GM18502 (cell line): ENCODE data around the gene CFAP107.
"Not testable (repeated sequence)": the region's sequence is repeated elsewhere in the genome, so short reads cannot be mapped to it uniquely, and the experiment has no call there.

Source experiments
- ATAC-seq: cut with Tn5 transposase; IDR thresholded peaks from one replicate; pipeline ENCODE4 v1.9.1; 2021; ENCODE audit warnings: mild to moderate bottlenecking; ENCODE audit not compliant: unreplicated experiment, poor library complexity

The CFAP107 gene

DNA sequence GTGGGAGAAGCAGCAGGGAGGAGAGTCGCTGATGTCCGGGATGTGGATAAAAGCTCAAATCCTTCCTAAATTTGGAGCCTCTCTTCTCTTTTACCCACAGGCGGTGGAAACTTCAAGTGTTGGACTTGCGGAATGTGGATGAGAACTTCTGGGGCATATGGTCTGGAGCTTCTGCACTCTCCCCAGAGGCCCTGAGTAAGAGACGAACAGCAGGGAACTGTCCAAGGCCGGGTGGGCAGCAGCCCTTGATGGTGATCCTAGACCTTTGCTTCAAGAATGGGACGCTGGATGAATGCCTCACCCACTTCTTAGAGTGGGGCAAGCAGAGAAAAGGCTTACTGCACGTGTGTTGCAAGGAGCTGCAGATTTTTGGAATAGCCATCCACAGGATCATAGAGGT lies 29.4 kb downstream of the CFAP107 start:
- no peak for ATAC-seq

DNA sequence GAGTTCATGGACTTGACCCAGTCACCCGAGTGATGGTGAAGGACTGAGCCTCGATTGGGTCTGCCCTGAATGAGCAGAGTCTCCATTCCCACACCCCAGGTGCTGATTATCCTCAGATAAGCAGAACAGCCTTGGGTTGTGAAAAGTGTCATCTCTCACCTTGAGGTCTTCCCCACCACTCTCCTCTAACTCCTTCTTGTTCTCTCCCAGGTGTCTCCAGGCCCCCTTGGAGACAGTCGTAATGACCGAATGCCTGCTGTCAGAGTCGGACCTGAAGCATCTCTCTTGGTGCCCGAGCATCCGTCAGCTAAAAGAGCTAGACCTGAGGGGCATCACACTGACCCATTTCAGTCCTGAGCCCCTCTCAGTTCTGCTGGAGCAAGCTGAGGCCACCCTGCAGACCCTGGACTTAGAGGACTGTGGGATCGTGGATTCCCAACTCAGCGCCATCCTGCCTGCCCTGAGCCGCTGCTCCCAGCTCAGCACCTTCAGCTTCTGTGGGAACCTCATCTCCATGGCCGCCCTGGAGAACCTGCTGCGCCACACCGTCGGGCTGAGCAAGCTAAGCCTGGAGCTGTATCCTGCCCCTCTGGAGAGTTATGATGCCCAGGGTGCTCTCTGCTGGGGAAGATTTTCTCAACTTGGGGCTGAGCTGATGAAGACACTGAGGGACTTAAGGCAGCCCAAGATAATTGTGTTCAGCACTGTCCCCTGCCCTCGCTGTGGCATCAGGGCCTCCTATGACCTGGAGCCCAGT lies 31.0 kb downstream of the CFAP107 start:
- ATAC-seq, result no peak

DNA sequence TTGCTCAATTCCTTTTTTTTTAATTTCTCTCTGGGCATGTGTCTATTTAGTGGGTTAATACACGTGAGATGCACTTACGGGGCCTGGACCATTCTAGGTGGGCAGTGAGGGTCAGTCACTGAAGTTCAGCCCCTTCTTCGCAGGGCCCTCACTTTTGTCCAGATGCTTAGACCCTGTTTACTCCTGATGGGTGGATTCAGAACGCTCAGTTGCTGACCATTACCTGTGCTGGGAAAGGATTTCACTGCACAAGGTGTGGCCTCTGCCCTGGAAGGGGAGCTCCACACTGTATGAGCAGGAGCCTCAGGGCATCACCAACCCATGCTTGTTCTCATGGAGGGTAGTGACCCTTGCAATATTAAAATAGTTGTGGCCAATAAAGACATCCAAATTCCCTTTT lies 32.1 kb downstream of the CFAP107 start:
- ATAC-seq, result no peak

DNA sequence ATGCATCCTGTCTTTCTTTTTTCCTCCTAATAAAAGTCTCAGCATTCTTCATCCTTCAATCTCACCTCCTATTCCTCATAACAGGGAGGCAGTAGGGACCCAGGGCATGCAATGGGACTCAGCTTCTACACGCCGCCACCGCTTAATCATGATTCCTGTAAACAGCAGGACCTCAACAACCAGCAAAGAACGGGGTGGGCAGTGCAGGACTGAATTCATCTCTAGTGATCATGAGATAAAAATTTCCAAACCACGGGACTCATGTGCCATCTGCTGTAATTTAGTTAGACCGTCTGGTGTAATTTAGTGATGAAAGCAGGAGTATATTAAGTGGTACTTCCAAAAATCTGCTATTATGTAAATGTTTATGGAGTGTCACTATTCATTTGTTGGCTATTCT lies 32.9 kb downstream of the CFAP107 start:
- no peak for ATAC-seq

GRCh38 chr1:12781488-12781887 lies 35.5 kb downstream of the CFAP107 start:
- ATAC-seq, result not testable (repeated sequence)

GRCh38 chr1:12783783-12784182 lies 37.8 kb downstream of the CFAP107 start:
- not testable (repeated sequence) for ATAC-seq

DNA sequence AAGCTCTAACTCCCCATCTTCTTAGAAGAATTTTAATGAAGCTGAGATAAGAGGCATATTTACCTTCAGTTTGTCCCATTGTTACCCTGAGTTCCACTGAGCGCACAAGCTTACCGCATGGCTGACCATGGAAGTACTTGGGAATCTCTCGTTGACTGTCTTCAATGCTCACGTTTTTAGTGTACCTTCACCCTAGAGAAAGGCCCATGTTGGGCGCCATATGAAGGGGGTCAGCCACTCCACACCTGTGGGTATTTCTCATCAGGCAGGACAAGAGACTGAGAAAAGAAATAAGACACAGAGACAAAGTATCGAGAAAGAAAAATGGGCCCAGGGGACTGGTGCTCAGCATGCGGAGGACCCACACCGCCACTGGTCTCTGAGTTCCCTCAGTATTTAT lies 38.7 kb downstream of the CFAP107 start:
- ATAC-seq, result not testable (repeated sequence)

DNA sequence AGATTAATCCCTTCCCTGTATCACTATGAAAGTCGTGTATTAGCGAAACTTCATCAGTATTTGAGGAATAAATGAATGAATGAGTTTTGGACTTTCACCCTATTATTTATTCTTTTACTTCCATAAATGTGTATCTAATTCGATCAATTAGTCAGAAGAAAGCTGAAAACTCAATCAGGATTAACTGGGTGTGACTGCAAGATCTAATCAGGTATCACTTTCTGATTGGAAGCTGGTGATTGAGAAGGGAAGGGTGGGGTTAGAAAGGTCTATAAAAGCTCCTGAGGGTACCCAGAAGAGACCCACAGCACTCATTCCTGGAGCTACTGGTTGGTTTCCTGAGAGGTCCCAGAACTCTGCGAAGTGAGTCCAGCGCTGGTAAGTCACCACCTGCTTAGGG lies 45.1 kb downstream of the CFAP107 start, which contains the start of gene PRAMEF1:
Gene PRAMEF1, plus strand, starts transcription at position 301 of the 400 bp plus-strand sequence. CDS start 1,831 bp downstream, outside the sequence.
- ATAC-seq, result not testable (repeated sequence)

GRCh38 chr1:12798911-12799310 lies 52.9 kb downstream of the CFAP107 start:
- ATAC-seq, result no peak

- no peak for ATAC-seq
Observed at GRCh38 chr1:12799730-12800129, 53.7 kb downstream of the CFAP107 start.

DNA sequence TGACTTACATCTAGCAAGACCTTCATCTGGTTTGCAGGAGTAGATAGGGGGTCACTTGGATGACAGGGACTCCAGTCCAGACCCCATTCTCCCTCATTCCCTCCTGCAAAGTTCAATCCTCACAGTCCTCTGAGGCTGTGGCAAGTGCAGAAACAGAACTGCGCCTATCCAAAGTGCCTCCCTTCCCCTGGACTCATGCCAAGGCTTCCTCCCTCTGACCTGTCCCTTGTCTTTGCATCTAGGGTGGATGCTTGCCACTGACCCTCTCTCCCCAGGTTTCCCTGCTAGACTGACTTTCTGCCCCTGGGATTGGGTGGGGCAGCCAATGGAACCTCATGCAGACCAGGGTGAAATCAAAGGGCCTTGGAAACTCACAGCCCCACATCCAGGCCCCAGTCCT lies 63.9 kb downstream of the CFAP107 start:
- no peak for ATAC-seq

- no peak for ATAC-seq
Observed at GRCh38 chr1:12810691-12811408, 64.8 kb downstream of the CFAP107 start.

DNA sequence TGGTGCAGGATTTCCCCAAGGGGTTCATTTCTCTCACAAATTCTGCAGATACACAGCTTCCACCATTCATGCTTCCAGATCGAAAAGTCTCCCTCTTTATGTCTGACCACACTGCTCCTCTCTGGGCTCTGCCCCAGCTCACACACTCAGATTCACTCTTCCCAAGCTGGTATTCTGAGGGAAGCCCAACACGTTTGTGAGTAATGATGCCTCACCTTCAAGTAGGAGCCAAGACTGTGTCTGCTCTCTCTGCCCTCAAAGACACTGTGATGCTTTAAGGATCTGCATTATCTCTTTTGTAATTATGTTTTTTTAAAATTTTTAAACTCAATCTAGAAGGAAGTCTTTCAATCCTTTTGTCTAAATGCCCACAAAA lies 65.4 kb downstream of the CFAP107 start:
- ATAC-seq, result no peak
